HepG2 (cell line): Measurements from ENCODE around the gene RMI1. TPM values are rescaled to one million over a fixed set of nuclear protein-coding genes. Genes with fewer than 3 reads are reported as not detected.

Experiments used
- CEBPB ChIP-seq: IDR thresholded peaks from 2 replicates; pipeline ENCODE4 v1.6.1; 2011; ENCODE audit warnings: low read depth, low read length, improper control_type of control experiment, borderline replicate concordance
- E2F5 ChIP-seq: sonication (generic); formaldehyde crosslinking; conservative IDR thresholded peaks from 2 replicates; pipeline ENCODE4 v1.4.0; 2020; ENCODE audit warnings: missing genetic modification reagents
- ELF3 ChIP-seq: IDR thresholded peaks from 2 replicates; pipeline ENCODE4 v1.6.1; 2016; ENCODE audit warnings: missing genetic modification reagents, missing compliant biosample characterization
- JDP2 ChIP-seq: sonication (generic); formaldehyde crosslinking; IDR thresholded peaks from 2 replicates; pipeline ENCODE4 v1.8.1; 2022; ENCODE audit warnings: missing genetic modification reagents, borderline replicate concordance
- MEIS1 ChIP-seq: sonication (generic); formaldehyde crosslinking; IDR thresholded peaks from 2 replicates; pipeline ENCODE4 v1.9.0; 2021; ENCODE audit warnings: mild to moderate bottlenecking, missing genetic modification reagents, moderate library complexity, borderline replicate concordance
- MXD3 ChIP-seq: IDR thresholded peaks from 2 replicates; pipeline ENCODE4 v1.6.1; 2016; ENCODE audit warnings: mild to moderate bottlenecking, missing biosample characterization, missing genetic modification reagents
- NR3C1 ChIP-seq: sonication (generic); formaldehyde crosslinking; IDR thresholded peaks from 2 replicates; pipeline ENCODE4 v1.4.0; 2020; ENCODE audit warnings: missing genetic modification reagents
- RAD51 ChIP-seq: fragments of 450-650 bp; IDR thresholded peaks from 2 replicates; pipeline ENCODE4 v1.6.1; 2016; ENCODE audit warnings: borderline replicate concordance
- TCF7 ChIP-seq: sonication (generic); IDR thresholded peaks from 2 replicates; pipeline ENCODE4 v1.6.1; 2016; ENCODE audit warnings: antibody characterized with exemption, low read depth
- THAP7 ChIP-seq: sonication (generic); formaldehyde crosslinking; IDR thresholded peaks from 2 replicates; pipeline ENCODE4 v1.8.1; 2023; ENCODE audit warnings: mild to moderate bottlenecking, missing genetic modification reagents
- ZBTB34 ChIP-seq: sonication (generic); formaldehyde crosslinking; IDR thresholded peaks from 2 replicates; pipeline ENCODE4 v1.8.0; 2022; ENCODE audit warnings: mild to moderate bottlenecking, missing genetic modification reagents
- ZEB1 ChIP-seq: IDR thresholded peaks from 2 replicates; pipeline ENCODE4 v1.6.1; 2012; ENCODE audit warnings: mild to moderate bottlenecking, low read depth, inconsistent platforms; ENCODE audit not compliant: insufficient replicate concordance
- ZHX2 ChIP-seq, 2 experiments: sonication (generic) in 1 of 2; formaldehyde crosslinking in 1 of 2; IDR thresholded peaks; 2 replicates each; pipeline versions ENCODE4 v1.6.1 to v1.9.0; 2014 to 2022; ENCODE audit warnings: antibody characterized with exemption in 1 of 2, borderline replicate concordance in 1 of 2, inconsistent platforms in 1 of 2, low read depth in 1 of 2, missing genetic modification reagents in 1 of 2
- ZNF230 ChIP-seq: sonication (generic); formaldehyde crosslinking; IDR thresholded peaks from 2 replicates; pipeline ENCODE4 v1.4.0; 2020; ENCODE audit warnings: mild to moderate bottlenecking, missing genetic modification reagents
- ZNF564 ChIP-seq: sonication (generic); formaldehyde crosslinking; IDR thresholded peaks from 2 replicates; pipeline ENCODE4 v1.8.1; 2023; ENCODE audit warnings: mild to moderate bottlenecking, missing genetic modification reagents
- ZNF619 ChIP-seq: sonication (generic); formaldehyde crosslinking; IDR thresholded peaks from 2 replicates; pipeline ENCODE4 v1.4.0; 2020; ENCODE audit warnings: mild to moderate bottlenecking, missing genetic modification reagents
- ZNF772 ChIP-seq: sonication (generic); formaldehyde crosslinking; IDR thresholded peaks from 2 replicates; pipeline ENCODE4 v1.5.0; 2020; ENCODE audit warnings: mild to moderate bottlenecking, missing genetic modification reagents
- polyA plus RNA-seq, 8 experiments: library from polyadenylated mRNA; depleted of rRNA in 3 of 8; stranded (reverse) in 7 of 8; unstranded in 1 of 8; fragments of >200 nt; fragmentation: Illumina TruSeq in 4 of 8; extraction: Trizol in 4 of 8; gene quantifications; 2 replicates each; pipeline versions ENCODE4 v1.2.1 to v1.2.3, GENCODE V29; 2011 to 2016; ENCODE audit warnings: low read depth in 4 of 8, missing spikeins in 1 of 8, mixed read lengths in 1 of 8; ENCODE audit not compliant: insufficient read depth in 1 of 8
- total RNA-seq, 5 experiments: library from RNA; depleted of rRNA; stranded (reverse); fragments of >200 nt; fragmentation: Illumina TruSeq; extraction: Trizol; gene quantifications; 2 replicates each; pipeline ENCODE4 v1.2.3, GENCODE V29; 2016; ENCODE audit warnings: low read depth in 1 of 5

The RMI1 gene
- total and polyA plus RNA-seq, 2 of the 13 experiments (the other 11 are each of a cell fraction or from before 2014, with no cell fraction given): 0.54 to 3.7 TPM

GRCh38 chr9:83978992-83979811 lies 1.4 kb upstream of the RMI1 start (continued):
- no peak for TF ChIP-seq ZHX2 (IDR thresholded peaks at IDR 0.05; ENCODE audit: low read depth)
- TF ChIP-seq ZHX2 (CRISPR knock-in tag; IDR thresholded peaks at IDR 0.05; ENCODE audit: borderline replicate concordance): no peak
- TF ChIP-seq CEBPB: no peak
- TF ChIP-seq ELF3 (CRISPR knock-in tag): no peak
- no peak for TF ChIP-seq NR3C1
- no peak for TF ChIP-seq ZBTB34 (CRISPR knock-in tag)
- no peak for TF ChIP-seq ZNF564
- TF ChIP-seq ZNF619: no peak
- no peak for TF ChIP-seq MEIS1
- no peak for TF ChIP-seq E2F5 (CRISPR knock-in tag)
- no peak for TF ChIP-seq THAP7
- no peak for TF ChIP-seq ZNF230 (CRISPR knock-in tag)
- TF ChIP-seq JDP2: no peak
- TF ChIP-seq RAD51: no peak
- TF ChIP-seq ZEB1: no peak
- 0 out of 2 replicates have a peak, but pooled peaks have one; percentile 47 for TF ChIP-seq ZNF772 (CRISPR knock-in tag)
- TF ChIP-seq MXD3 (CRISPR knock-in tag): peak; percentile 44
- TF ChIP-seq TCF7: peak; percentile 29; the same call in 1 of the 2 replicates
